Thyroid gland (tissue), 4 donors: ENCODE measurements around the gene SNX13. TPM values are rescaled to one million over a fixed set of nuclear protein-coding genes. Genes with fewer than 3 reads are reported as not detected.

Experiments used
- DNase-seq, 2 donors: peaks; one replicate each; pipeline ENCODE4 v3.0.0-alpha.2; 2019
- H3K27ac ChIP-seq, 3 donors: fragments of 200-600 bp; sonication (generic); 1 replicate in 2 of 3; 2 replicates in 1 of 3; pipeline ENCODE4 v1.5.1; 2016 to 2019; ENCODE audit warnings: mild to moderate bottlenecking in 1 of 3, moderate library complexity in 1 of 3
- H3K27me3 ChIP-seq: fragments of 200-600 bp; sonication (generic); one replicate; pipeline ENCODE4 v1.5.1; 2019
- H3K36me3 ChIP-seq, 2 donors: fragments of 200-600 bp; sonication (generic); one replicate each; pipeline ENCODE4 v1.5.1; 2016 to 2019
- H3K4me1 ChIP-seq, 2 donors: fragments of 200-600 bp; sonication (generic); one replicate each; pipeline ENCODE4 v1.5.1; 2017 to 2019
- H3K4me3 ChIP-seq, 3 donors: fragments of 200-600 bp; sonication (generic); replicated peaks in 1 of 3; 1 replicate in 2 of 3; 2 replicates in 1 of 3; pipeline ENCODE4 v1.5.1; 2016; ENCODE audit warnings: mild to moderate bottlenecking in 1 of 3
- H3K9me3 ChIP-seq: fragments of 200-600 bp; sonication (generic); one replicate; pipeline ENCODE4 v1.5.1; 2017
- CTCF ChIP-seq, 6 experiments: fragments of 200-600 bp in 3 of 6; fragments of 450-650 bp in 3 of 6; sonication (generic) in 3 of 6; IDR thresholded peaks; one replicate each; pipeline ENCODE4 v1.5.1; 2016 to 2019; ENCODE audit warnings: antibody characterized with exemption in 6 of 6, mild to moderate bottlenecking in 2 of 6, inconsistent platforms in 1 of 6, moderate library complexity in 1 of 6
- POLR2A ChIP-seq, 2 donors: fragments of 450-650 bp; IDR thresholded peaks; one replicate each; pipeline ENCODE4 v1.6.1; 2017; ENCODE audit warnings: antibody characterized with exemption in 2 of 2, mild to moderate bottlenecking in 2 of 2, moderate library complexity in 1 of 2
- WGBS, 2 donors: methylation state at CpG; one replicate each; pipeline ENCODE4 v1.1.5; 2017; 5-methylcytosine and 5-hydroxymethylcytosine counted together
- intact Hi-C: fragments of 100-400 bp; cut with DNase I; formaldehyde crosslinking; loops from one replicate; pipeline ENCODE4 v1.15.1; 2023
- total RNA-seq, 4 donors: library from RNA; depleted of rRNA; stranded (reverse); fragments of >200 nt; gene quantifications; one replicate each; pipeline ENCODE4 v1.2.3, GENCODE V29; 2016

SNX13 gene
- total RNA-seq, 4 donors from 2014 or later = 102 to 242 (median 141) TPM

- intact Hi-C loops = no loop called here
- no peak for DNase-seq
- Histone ChIP-seq H3K4me1 (no peaks in the 10 kb centered on the region), H3K27me3 (no peaks in the 10 kb centered on the region), H3K9me3 (no peaks in the 10 kb centered on the region), H3K36me3 (peaks cover 12 to 17% of the 10 kb centered on the region in 2 donors), H3K4me3 (no peak overlapping the region), H3K27ac (no peak overlapping the region)
- no peak for TF ChIP-seq CTCF (IDR thresholded peaks at IDR 0.05)
- TF ChIP-seq POLR2A (IDR thresholded peaks at IDR 0.05) = no peak
- 98 to 99% methylated on average over 1 of the region's 1 CpG for WGBS, 2 donors
Observed at GRCh38 chr7:17792075-17792936, 148.0 kb downstream of the SNX13 start.

- Histone ChIP-seq H3K4me3 (no peak overlapping the region), H3K4me1 (no peaks in the 10 kb centered on the region), H3K9me3 (no peaks in the 10 kb centered on the region), H3K36me3 (peaks cover 0 to 4% of the 10 kb centered on the region in 2 donors), H3K27ac (no peak overlapping the region), H3K27me3 (no peaks in the 10 kb centered on the region)
- DNase-seq = no peak
- WGBS, 2 donors = 94 to 98% methylated on average over 1 of the region's 1 CpG
- TF ChIP-seq CTCF (IDR thresholded peaks at IDR 0.05) = no peak
- TF ChIP-seq POLR2A (IDR thresholded peaks at IDR 0.05) = no peak
- intact Hi-C loops = no loop called here
Observed at GRCh38 chr7:17787257-17787656, 153.0 kb downstream of the SNX13 start.

- no peak for TF ChIP-seq POLR2A (IDR thresholded peaks at IDR 0.05)
- TF ChIP-seq CTCF (IDR thresholded peaks at IDR 0.05) = no peak
- 32 to 39% methylated on average over 4 to 6 of the region's 6 CpGs for WGBS, 2 donors
- no peak overlapping the region for H3K27ac ChIP-seq
- intact Hi-C loops = no loop called here
- no peak for DNase-seq
- H3K4me1 ChIP-seq = no peaks in the 10 kb centered on the region
- no peaks in the 10 kb centered on the region for H3K9me3 ChIP-seq
- peaks cover 0 to 4% of the 10 kb centered on the region in 2 donors for H3K36me3 ChIP-seq
- H3K4me3 ChIP-seq = no peak overlapping the region
- no peaks in the 10 kb centered on the region for H3K27me3 ChIP-seq
Observed at GRCh38 chr7:17786314-17786852, 153.9 kb downstream of the SNX13 start.

- intact Hi-C loops = no loop called here
- TF ChIP-seq CTCF (IDR thresholded peaks at IDR 0.05) (no peak), POLR2A (IDR thresholded peaks at IDR 0.05) (no peak)
- Histone ChIP-seq H3K4me3 (no peak overlapping the region), H3K4me1 (no peaks in the 10 kb centered on the region), H3K9me3 (no peaks in the 10 kb centered on the region), H3K27ac (no peak overlapping the region), H3K36me3 (no peaks in the 10 kb centered on the region), H3K27me3 (no peaks in the 10 kb centered on the region)
- no peak for DNase-seq
Observed at GRCh38 chr7:17782216-17782549, 158.1 kb downstream of the SNX13 start.

- no peaks in the 10 kb centered on the region for H3K4me1 ChIP-seq
- H3K27ac ChIP-seq = no peak overlapping the region
- intact Hi-C loops = no loop called here
- no peaks in the 10 kb centered on the region for H3K27me3 ChIP-seq
- no peaks in the 10 kb centered on the region for H3K9me3 ChIP-seq
- WGBS, 2 donors = 80 to 89% methylated on average over 7 of the region's 7 CpGs
- no peak overlapping the region for H3K4me3 ChIP-seq
- H3K36me3 ChIP-seq = no peaks in the 10 kb centered on the region
- DNase-seq = no peak
- TF ChIP-seq POLR2A (IDR thresholded peaks at IDR 0.05) (no peak), CTCF (IDR thresholded peaks at IDR 0.05) (no peak)
Observed at GRCh38 chr7:17781491-17782215, 158.6 kb downstream of the SNX13 start.
